Stimulated activated CD4-positive, alpha-beta T cell treated with anti-CD3 and anti-CD28 coated beads, Interleukin-12 subunit alpha, Interleukin-12 subunit beta, amount 100 ng/mL, for 48 hours (primary cell): ENCODE results near the gene ZC3H7B.

Experiments used
- DNase-seq, 3 donors: peaks; one replicate each; pipeline ENCODE4 v3.0.0-alpha.2; 2020; ENCODE audit warnings: low read depth in 2 of 3, low spot score in 1 of 3

ZC3H7B gene

GRCh38 chr22:41352058-41352457 is 50.7 kb downstream of the ZC3H7B start:
- no peak for DNase-seq

GRCh38 chr22:41353862-41354575 is 52.7 kb downstream of the ZC3H7B start:
- no peak for DNase-seq

- no peak for DNase-seq
Observed at GRCh38 chr22:41354979-41355378, 53.7 kb downstream of the ZC3H7B start.

GRCh38 chr22:41355895-41356294 is 54.6 kb downstream of the ZC3H7B start:
- DNase-seq = no peak

- DNase-seq = no peak
Observed at GRCh38 chr22:41356430-41357028, 55.2 kb downstream of the ZC3H7B start.

- no peak for DNase-seq
Observed at GRCh38 chr22:41357191-41357590, 55.9 kb downstream of the ZC3H7B start.

- DNase-seq = no peak
Observed at GRCh38 chr22:41358927-41359326, 57.6 kb downstream of the ZC3H7B start.

- no peak for DNase-seq
Observed at GRCh38 chr22:41359376-41359775, 58.1 kb downstream of the ZC3H7B start.

GRCh38 chr22:41360126-41360525 is 58.8 kb downstream of the ZC3H7B start:
- no peak for DNase-seq

GRCh38 chr22:41361716-41362310 is 60.5 kb downstream of the ZC3H7B start:
- DNase-seq = no peak

GRCh38 chr22:41362615-41363014 is 61.3 kb downstream of the ZC3H7B start:
- no peak for DNase-seq

- no peak for DNase-seq
Observed at GRCh38 chr22:41364233-41364632, 62.9 kb downstream of the ZC3H7B start.

GRCh38 chr22:41364955-41365354 is 63.6 kb downstream of the ZC3H7B start:
- DNase-seq = no peak

- no peak for DNase-seq
Observed at GRCh38 chr22:41365425-41365824, 64.1 kb downstream of the ZC3H7B start.

GRCh38 chr22:41366323-41367029 is 65.2 kb downstream of the ZC3H7B start:
- DNase-seq = no peak

- DNase-seq = no peak
Observed at GRCh38 chr22:41367039-41367679, 65.8 kb downstream of the ZC3H7B start.

GRCh38 chr22:41367680-41368542 is 66.6 kb downstream of the ZC3H7B start:
- no peak for DNase-seq

- no peak for DNase-seq
Observed at GRCh38 chr22:41368543-41369423, 67.5 kb downstream of the ZC3H7B start.

- DNase-seq = no peak
Observed at GRCh38 chr22:41369424-41369745, 68.1 kb downstream of the ZC3H7B start.

- DNase-seq = no peak
Observed at GRCh38 chr22:41369837-41370236, 68.5 kb downstream of the ZC3H7B start.
